HG02610 (cell line): ENCODE measurements around the gene MAT1A.
"Not testable (repeated sequence)": the region's sequence is repeated elsewhere in the genome, so short reads cannot be mapped to it uniquely, and the experiment has no call there.

Experiments
- ATAC-seq: cut with Tn5 transposase; IDR thresholded peaks from one replicate; pipeline ENCODE4 v1.9.1; 2021; ENCODE audit warnings: mild to moderate bottlenecking, moderate library complexity; ENCODE audit not compliant: unreplicated experiment

MAT1A gene

DNA sequence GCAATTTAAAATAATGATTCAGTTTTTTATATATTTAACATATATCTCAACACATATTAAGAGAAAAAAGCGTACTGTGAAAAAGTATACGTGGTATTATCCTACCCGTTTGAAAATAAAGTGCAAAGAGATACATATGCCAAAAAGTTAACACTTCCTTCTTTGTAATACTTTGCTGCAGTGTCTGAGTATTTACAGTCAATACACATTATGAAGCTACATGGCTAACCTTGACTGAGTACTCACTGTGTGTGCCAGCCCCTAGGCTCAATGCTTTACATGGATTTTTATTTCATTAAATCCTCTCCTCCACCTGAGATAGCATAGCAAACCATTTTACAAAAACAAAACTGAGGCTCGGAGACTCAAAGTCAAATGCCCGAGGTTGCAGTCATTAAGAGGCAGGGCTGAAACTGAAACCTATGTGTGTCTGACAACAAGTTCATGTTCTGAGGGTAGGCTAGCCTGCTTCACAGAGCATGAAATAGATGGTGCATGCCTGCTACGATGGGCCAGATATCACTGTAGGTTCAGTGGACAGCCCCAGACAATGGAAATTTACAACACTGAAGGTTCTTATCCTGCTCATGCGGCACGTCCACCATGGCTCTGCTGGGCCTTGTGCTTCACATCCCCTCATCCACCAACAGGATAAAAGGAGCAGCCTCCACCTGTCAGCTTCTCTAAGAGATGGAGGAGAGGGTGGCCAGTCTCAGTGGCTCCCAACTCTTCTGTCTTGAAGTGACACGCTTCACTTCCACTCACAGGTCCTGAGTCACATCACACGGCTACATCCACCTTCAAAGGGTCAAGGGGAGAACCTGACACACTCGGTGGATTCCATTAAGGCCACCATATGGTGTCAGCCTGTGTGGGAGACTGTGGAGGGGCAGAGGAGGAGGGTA, 54.9 kb downstream of the MAT1A start:
- ATAC-seq, result peak; percentile 100

- ATAC-seq, result not testable (repeated sequence)
These were observed 55.6 kb downstream of the MAT1A start for GRCh38 chr10:80233871-80234270.

DNA sequence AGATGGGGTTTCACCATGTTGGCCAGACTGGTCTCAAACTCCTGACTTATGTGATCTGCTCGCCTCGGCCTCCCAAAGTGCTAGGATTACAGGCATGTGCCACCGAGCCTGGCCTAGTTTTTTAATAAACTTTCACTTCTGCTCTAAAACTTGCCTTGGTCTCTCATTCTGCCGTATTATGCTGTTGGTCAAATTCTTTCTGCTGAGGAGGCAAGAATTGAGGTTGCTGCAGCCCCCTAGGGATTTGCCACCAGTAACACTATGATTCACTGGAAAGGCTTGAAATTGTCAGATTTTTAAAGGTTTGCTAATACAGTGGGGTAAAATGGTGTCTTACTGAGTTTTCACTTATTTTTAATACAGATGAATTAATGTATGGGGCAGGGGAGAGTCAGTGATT, 62.7 kb downstream of the MAT1A start:
- peak; percentile 88 for ATAC-seq

GRCh38 chr10:80223031-80223419, 66.4 kb downstream of the MAT1A start:
- not testable (repeated sequence) for ATAC-seq
